ENCODE measurements around the gene SMARCD1.

DNA sequence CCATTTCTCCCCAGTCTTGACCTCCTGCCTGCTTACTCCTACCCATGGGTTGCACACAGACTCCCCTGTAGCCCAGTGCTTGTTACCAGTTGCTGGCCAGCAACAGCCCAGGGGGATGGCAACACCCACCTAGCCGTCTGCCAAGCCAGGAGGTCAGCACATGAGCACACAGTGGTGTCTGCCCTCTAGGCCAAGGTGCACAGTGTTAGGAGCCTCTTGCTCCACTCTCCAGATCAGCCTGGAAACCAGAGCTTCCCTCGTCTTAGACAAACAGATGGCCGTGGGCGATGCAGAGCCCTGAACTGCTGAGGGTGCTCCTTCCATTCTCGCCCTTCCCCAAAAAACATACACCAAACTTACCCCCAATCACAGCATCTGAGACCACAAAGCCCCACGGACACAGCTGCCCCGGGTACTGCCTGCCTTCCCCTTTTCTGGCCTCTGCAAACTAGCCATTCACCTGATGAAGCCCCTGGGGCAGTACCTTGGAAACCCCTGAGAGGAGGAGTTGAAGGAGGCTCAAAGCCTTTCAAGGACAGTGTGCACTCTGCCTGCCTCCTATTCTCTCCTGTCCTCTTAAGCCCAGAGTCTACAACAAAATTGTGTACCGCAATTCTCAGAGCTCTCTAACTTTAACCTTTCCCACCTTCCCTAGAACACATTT lies 17.6 kb downstream of the SMARCD1 start:
- TF ChIP-seq NFIC (IDR thresholded peaks at IDR 0.05) = no peak
- TF ChIP-seq, protein P1, sequence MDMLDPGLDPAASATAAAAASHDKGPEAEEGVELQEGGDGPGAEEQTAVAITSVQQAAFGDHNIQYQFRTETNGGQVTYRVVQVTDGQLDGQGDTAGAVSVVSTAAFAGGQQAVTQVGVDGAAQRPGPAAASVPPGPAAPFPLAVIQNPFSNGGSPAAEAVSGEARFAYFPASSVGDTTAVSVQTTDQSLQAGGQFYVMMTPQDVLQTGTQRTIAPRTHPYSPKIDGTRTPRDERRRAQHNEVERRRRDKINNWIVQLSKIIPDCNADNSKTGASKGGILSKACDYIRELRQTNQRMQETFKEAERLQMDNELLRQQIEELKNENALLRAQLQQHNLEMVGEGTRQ (CRISPR knock-in tag; IDR thresholded peaks at IDR 0.05) = no peak
- no peak for TF ChIP-seq THAP7 (CRISPR knock-in tag; IDR thresholded peaks at IDR 0.05)
- no peak for TF ChIP-seq PHF20 (IDR thresholded peaks at IDR 0.05; ENCODE audit: partially characterized antibody)
- no peak for TF ChIP-seq ZNF133 (CRISPR knock-in tag; IDR thresholded peaks at IDR 0.05)
- TF ChIP-seq, protein P2, sequence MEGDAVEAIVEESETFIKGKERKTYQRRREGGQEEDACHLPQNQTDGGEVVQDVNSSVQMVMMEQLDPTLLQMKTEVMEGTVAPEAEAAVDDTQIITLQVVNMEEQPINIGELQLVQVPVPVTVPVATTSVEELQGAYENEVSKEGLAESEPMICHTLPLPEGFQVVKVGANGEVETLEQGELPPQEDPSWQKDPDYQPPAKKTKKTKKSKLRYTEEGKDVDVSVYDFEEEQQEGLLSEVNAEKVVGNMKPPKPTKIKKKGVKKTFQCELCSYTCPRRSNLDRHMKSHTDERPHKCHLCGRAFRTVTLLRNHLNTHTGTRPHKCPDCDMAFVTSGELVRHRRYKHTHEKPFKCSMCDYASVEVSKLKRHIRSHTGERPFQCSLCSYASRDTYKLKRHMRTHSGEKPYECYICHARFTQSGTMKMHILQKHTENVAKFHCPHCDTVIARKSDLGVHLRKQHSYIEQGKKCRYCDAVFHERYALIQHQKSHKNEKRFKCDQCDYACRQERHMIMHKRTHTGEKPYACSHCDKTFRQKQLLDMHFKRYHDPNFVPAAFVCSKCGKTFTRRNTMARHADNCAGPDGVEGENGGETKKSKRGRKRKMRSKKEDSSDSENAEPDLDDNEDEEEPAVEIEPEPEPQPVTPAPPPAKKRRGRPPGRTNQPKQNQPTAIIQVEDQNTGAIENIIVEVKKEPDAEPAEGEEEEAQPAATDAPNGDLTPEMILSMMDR (IDR thresholded peaks at IDR 0.05 in 2 of 3, conservative IDR thresholded peaks at IDR 0.05 in 1 of 3; ENCODE audit: insufficient read depth in 2 of 3, low read depth in 1 of 3, low read length in 3 of 3) = no peak
- TF ChIP-seq POLR2A (conservative IDR thresholded peaks at IDR 0.05) = no peak
- no peak for TF ChIP-seq MAX (CRISPR knock-in tag; IDR thresholded peaks at IDR 0.05)
- TF ChIP-seq KLF10 (CRISPR knock-in tag; IDR thresholded peaks at IDR 0.05) = no peak
- TF ChIP-seq ZBTB7A (IDR thresholded peaks at IDR 0.05; ENCODE audit: borderline replicate concordance, control insufficient read depth, low read depth, low read length) = no peak
- no peak for TF ChIP-seq PHF21A (IDR thresholded peaks at IDR 0.05; ENCODE audit: borderline replicate concordance, low read depth)

Data from K562 (cell line).